OCI-LY7 (cell line): ENCODE results near the gene FAN1. TPM values are rescaled to one million over a fixed set of nuclear protein-coding genes. Genes with fewer than 3 reads are reported as not detected.

Experiments
- BruUV-seq: library from RNA; stranded (reverse); fragments of 400-500 nt; replicated peaks from 2 replicates; lab custom pipeline; 2021; lab: Mats Ljungman, UMichigan
- CTCF ChIA-PET: fragments of 300-600 bp; sonication (Branson Sonifier 250); formaldehyde crosslinking; loops from one replicate; lab custom pipeline; 2022; ENCODE audit warnings: antibody characterized with exemption; ENCODE audit not compliant: unreplicated experiment; lab: Charles Lee
- POLR2A ChIA-PET: fragments of 300-600 bp; sonication (Branson Sonifier 250); formaldehyde crosslinking; loops from one replicate; lab custom pipeline; 2022; ENCODE audit warnings: antibody characterized with exemption; lab: Charles Lee
- DNase-seq: peaks from one replicate; pipeline ENCODE4 v3.0.0-alpha.2; 2015; ENCODE audit warnings: low spot score
- H2AFZ ChIP-seq: fragments of 200-600 bp; sonication (generic), shearing (Covaris generic); 2 replicates; pipeline ENCODE4 v1.6.1; 2014; ENCODE audit warnings: mild to moderate bottlenecking, antibody characterized with exemption, low read length, moderate library complexity
- H3K27ac ChIP-seq: fragments of 200-600 bp; sonication (generic); 2 replicates; pipeline ENCODE4 v1.5.1; 2014; ENCODE audit warnings: mixed run types, low read depth, mild to moderate bottlenecking, moderate library complexity, low read length, inconsistent platforms; ENCODE audit not compliant: poor library complexity, severe bottlenecking
- H3K36me3 ChIP-seq: fragments of 200-600 bp; sonication (generic); 2 replicates; pipeline ENCODE4 v1.6.1; 2014; ENCODE audit warnings: mild to moderate bottlenecking, antibody characterized with exemption, low read length, moderate library complexity, mixed read lengths; ENCODE audit not compliant: insufficient read depth
- H3K4me1 ChIP-seq: fragments of 200-600 bp; sonication (generic); 2 replicates; pipeline ENCODE4 v1.5.1; 2014; ENCODE audit warnings: mild to moderate bottlenecking, low read length; ENCODE audit not compliant: insufficient read depth, poor library complexity, severe bottlenecking
- H3K4me2 ChIP-seq: fragments of 200-600 bp; sonication (generic); 2 replicates; pipeline ENCODE4 v1.6.1; 2014; ENCODE audit warnings: mild to moderate bottlenecking, low read length
- H3K4me3 ChIP-seq: fragments of 200-600 bp; sonication (generic); 2 replicates; pipeline ENCODE4 v1.5.1; 2014; ENCODE audit warnings: mild to moderate bottlenecking, low read depth, low read length; ENCODE audit not compliant: poor library complexity, severe bottlenecking
- H3K79me2 ChIP-seq: fragments of 200-600 bp; sonication (generic); 2 replicates; pipeline ENCODE4 v1.6.1; 2016; ENCODE audit warnings: low read depth, mild to moderate bottlenecking, low read length, moderate library complexity, mixed read lengths; ENCODE audit not compliant: insufficient read depth
- H3K9me2 ChIP-seq: fragments of 200-600 bp; sonication (generic); 2 replicates; pipeline ENCODE4 v1.6.1; 2016; ENCODE audit warnings: mild to moderate bottlenecking, low read length, mixed read lengths; ENCODE audit not compliant: insufficient read depth
- H3K9me3 ChIP-seq: fragments of 200-600 bp; sonication (generic); 2 replicates; pipeline ENCODE4 v1.6.1; 2014; ENCODE audit warnings: mild to moderate bottlenecking, mixed run types, low read length, mixed read lengths
- H4K20me1 ChIP-seq: fragments of 200-600 bp; sonication (generic); 2 replicates; pipeline ENCODE4 v1.6.1; 2014; ENCODE audit warnings: mild to moderate bottlenecking, antibody characterized with exemption, low read length, moderate library complexity, mixed read lengths; ENCODE audit not compliant: insufficient read depth
- EZH2phosphoT487 ChIP-seq: fragments of 200-600 bp; sonication (generic); IDR thresholded peaks from 2 replicates; pipeline ENCODE4 v1.6.1; 2018; ENCODE audit warnings: low read depth, borderline replicate concordance, mild to moderate bottlenecking, mixed run types, antibody characterized with exemption, low read length, moderate library complexity, mixed read lengths
- intact Hi-C: fragments of 100-400 bp; cut with micrococcal nuclease; formaldehyde crosslinking; loops from one replicate; pipeline ENCODE4 v1.10.0; 2022; ENCODE audit not compliant: unreplicated experiment
- total RNA-seq, 2 experiments: library from RNA; depleted of rRNA in 1 of 2; stranded (reverse); fragments of >200 nt in 1 of 2; shearing (Covaris generic) in 1 of 2; gene quantifications; 2 replicates each; pipeline ENCODE4 v1.2.3, GENCODE V29; 2014 to 2022
- TF ChIP-seq, protein P1 (sequence below): fragments of 200-600 bp; sonication (generic); conservative IDR thresholded peaks from 2 replicates; pipeline ENCODE4 v1.5.1; 2014; ENCODE audit warnings: mild to moderate bottlenecking, antibody characterized with exemption, low read length, moderate library complexity, mixed read lengths

Gene FAN1
- total RNA-seq, 2 experiments from 2014 or later: 14.7 to 16.4 TPM

GRCh38 chr15:30921781-30922479 lies 18.2 kb downstream of the FAN1 start:
- Histone ChIP-seq H3K9me3 (no peaks in the 10 kb centered on the region), H3K9me2 (no peaks in the 10 kb centered on the region), H3K4me2 (peak overlapping the region; percentile 3; the same call in 1 of the 2 replicates), H3K79me2 (no peaks in the 10 kb centered on the region), H3K27ac (no peak overlapping the region), H2AFZ (no peak overlapping the region), H3K36me3 (peaks cover 82% of the 10 kb centered on the region), H3K4me1 (peaks cover 10% of the 10 kb centered on the region), H3K4me3 (no peak overlapping the region), H4K20me1 (no peaks in the 10 kb centered on the region)
- intact Hi-C loops: no loop called here
- TF ChIP-seq, protein P1, sequence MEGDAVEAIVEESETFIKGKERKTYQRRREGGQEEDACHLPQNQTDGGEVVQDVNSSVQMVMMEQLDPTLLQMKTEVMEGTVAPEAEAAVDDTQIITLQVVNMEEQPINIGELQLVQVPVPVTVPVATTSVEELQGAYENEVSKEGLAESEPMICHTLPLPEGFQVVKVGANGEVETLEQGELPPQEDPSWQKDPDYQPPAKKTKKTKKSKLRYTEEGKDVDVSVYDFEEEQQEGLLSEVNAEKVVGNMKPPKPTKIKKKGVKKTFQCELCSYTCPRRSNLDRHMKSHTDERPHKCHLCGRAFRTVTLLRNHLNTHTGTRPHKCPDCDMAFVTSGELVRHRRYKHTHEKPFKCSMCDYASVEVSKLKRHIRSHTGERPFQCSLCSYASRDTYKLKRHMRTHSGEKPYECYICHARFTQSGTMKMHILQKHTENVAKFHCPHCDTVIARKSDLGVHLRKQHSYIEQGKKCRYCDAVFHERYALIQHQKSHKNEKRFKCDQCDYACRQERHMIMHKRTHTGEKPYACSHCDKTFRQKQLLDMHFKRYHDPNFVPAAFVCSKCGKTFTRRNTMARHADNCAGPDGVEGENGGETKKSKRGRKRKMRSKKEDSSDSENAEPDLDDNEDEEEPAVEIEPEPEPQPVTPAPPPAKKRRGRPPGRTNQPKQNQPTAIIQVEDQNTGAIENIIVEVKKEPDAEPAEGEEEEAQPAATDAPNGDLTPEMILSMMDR: no peak
- TF ChIP-seq EZH2phosphoT487: no peak
- ChIA-PET POLR2A (no interaction called here), CTCF (no interaction called here)
- no TSS peak for BruUV-seq
- DNase-seq: no peak

GRCh38 chr15:30922480-30923311 lies 19.0 kb downstream of the FAN1 start:
- H3K4me2 ChIP-seq: peak overlapping the region; percentile 29; the same call in 1 of the 2 replicates
- intact Hi-C loops: no loop called here
- H3K9me2 ChIP-seq: no peaks in the 10 kb centered on the region
- H4K20me1 ChIP-seq: no peaks in the 10 kb centered on the region
- no peaks in the 10 kb centered on the region for H3K79me2 ChIP-seq
- no peak overlapping the region for H2AFZ ChIP-seq
- H3K9me3 ChIP-seq: no peaks in the 10 kb centered on the region
- peaks cover 10% of the 10 kb centered on the region for H3K4me1 ChIP-seq
- no peak overlapping the region for H3K4me3 ChIP-seq
- peaks cover 76% of the 10 kb centered on the region for H3K36me3 ChIP-seq
- no TSS peak for BruUV-seq
- TF ChIP-seq, protein P1: no peak
- TF ChIP-seq EZH2phosphoT487: no peak
- ChIA-PET POLR2A (no interaction called here), CTCF (no interaction called here)
- no peak overlapping the region for H3K27ac ChIP-seq
- DNase-seq: no peak
